ENCODE results near the gene SIGLEC14.
"Not testable (repeated sequence)": the region's sequence is repeated elsewhere in the genome, so short reads cannot be mapped to it uniquely, and the experiment has no call there.

SIGLEC14 gene

DNA sequence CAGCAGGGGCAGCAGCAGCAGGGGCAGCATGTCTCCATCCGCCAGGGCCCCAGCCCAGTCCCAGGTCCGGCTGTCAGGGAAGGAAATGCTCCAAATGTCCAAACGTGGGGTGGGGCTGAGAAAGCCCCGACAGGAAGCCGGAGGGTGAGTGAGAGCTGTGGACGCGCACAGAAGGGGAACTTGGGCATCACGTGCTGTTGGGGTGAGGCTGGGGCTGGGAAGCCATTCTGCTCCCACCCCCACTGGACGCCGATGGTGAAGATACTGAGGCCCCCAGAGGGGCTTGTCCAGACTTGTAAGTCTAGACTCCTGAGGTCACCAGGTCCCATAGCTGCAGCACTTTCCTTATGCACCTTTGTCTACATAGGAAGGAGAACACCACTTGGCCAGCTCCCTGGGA, at the start of gene SIGLEC14:
TSS of gene SIGLEC14 (minus strand) at position 96 of the 400 bp plus-strand sequence. CDS start at position 30, 66 bp downstream.
- DNase-seq (ENCODE audit: extremely low spot score): peak; percentile 29
- CTCF ChIA-PET: interaction anchor here (0.6 to 3.2 kb wide), 5 partner anchors 9 to 173 kb away, joined by 3 to 27 read pairs (median 9); no protein-coding TSS in a partner anchor
- POLR2A ChIA-PET: not testable (repeated sequence)

DNA sequence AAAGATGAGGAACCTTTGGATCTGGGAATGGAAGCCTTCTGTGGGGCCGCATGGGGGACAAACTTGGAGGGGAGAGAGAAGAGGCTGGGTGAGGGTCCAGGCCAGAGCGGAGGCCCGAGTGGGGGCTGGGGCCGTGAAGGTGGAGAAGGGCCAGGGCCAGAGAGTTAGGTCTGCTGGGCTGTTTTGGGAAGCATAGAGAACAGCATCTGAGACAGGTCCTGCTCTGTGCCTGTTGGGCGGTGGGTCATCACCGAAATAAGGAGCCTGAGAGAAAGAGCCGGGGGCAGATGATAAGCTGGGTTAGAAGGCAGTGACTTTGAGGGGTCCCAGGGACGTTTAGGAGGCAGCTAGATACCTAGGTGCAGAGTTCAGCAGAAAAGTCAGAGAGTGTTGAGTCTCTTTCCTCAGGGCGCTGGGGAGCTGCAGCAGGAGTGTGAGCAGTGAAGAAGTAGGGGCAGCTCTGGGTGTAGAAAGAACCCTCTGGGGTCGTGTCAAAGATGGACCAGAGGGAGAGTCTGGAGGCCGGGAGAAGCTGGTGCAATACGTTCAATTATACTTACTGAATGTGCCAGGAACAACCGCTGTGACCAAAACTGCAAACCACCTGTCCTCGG, 49.2 kb upstream of the SIGLEC14 start:
- DNase-seq (ENCODE audit: extremely low spot score): peak; percentile 3
- ChIA-PET CTCF (interaction anchor here (0.9 kb wide), 2 partner anchors 81 to 223 kb away, joined by 3 read pairs; no protein-coding TSS in a partner anchor), POLR2A (no interaction called here)
- TF ChIP-seq CTCF (IDR thresholded peaks at IDR 0.05; ENCODE audit: control extremely low read depth, extremely low read depth, low read depth, missing control alignments): no peak

DNA sequence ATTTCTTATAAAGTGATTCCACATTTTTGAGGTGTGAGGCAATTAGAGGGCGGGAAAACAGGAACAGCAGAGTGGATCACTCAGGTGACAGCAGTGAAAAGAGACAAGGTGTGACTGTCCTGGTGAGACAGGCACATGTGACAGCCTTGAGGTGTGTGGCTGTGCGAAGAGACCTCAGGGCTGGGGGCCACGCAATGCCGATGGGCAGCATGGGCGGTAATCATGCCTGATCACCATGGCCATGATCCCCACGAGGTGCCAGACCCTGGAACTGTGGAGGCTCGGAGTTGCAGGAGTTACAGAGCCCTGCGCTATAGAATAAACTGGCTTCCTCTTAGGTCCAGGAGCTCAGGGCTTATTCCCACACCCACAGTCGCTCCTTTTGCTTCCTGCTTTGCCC, 48.5 kb upstream of the SIGLEC14 start:
- no peak for TF ChIP-seq CTCF (IDR thresholded peaks at IDR 0.05; ENCODE audit: control extremely low read depth, extremely low read depth, low read depth, missing control alignments)
- POLR2A ChIA-PET: no interaction called here
- CTCF ChIA-PET: interaction anchor here (0.9 to 1.1 kb wide), 2 partner anchors 9 to 222 kb away, joined by 3 to 5 read pairs; no protein-coding TSS in a partner anchor
- DNase-seq (ENCODE audit: extremely low spot score): peak; percentile 5

DNA sequence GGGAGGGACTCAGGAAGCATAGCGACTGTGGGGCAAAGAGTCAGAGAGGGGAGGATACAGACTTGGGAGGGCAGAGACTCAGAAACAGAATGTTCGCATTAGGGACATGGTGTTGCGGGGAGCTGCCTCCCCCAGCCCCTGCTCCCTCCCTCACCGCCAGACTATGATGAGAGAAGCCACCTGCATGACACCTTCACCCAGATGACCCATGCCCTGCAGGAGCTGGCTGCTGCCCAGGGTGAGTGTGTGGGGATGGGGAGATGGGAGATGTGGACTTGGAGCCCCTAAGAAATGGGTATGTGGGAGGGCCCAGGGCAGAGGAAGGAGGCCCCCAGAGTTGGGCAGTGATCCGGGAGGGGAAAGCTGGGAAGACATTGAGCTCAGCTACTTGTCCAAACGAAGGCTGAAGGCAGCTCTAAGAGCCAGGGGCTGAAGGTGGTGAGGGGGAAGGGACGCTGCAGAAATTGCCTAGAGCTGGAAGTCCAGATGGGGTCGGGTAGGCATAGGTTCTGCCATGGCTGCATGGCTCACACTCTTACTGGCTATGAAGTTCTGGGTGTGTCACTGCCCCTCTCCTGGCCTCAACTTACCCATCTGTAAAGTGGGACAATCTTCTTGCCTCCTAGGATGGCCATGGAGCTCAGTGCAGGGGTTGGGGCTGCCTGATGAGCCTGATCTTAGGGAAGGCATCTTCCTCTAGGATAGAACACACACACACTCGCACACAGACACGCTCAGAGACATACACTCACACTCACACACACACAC, 47.9 kb upstream of the SIGLEC14 start:
- ChIA-PET POLR2A (no interaction called here), CTCF (interaction anchor here (1.1 kb wide), 1 partner anchor 9 kb away, joined by 5 read pairs; no protein-coding TSS in a partner anchor)
- TF ChIP-seq CTCF (IDR thresholded peaks at IDR 0.05; ENCODE audit: control extremely low read depth, extremely low read depth, low read depth, missing control alignments): no peak
- peak; percentile 8 for DNase-seq (ENCODE audit: extremely low spot score)

- DNase-seq (ENCODE audit: extremely low spot score): peak; percentile 7
- ChIA-PET POLR2A (no interaction called here), CTCF (no interaction called here)
- no peak for TF ChIP-seq CTCF (IDR thresholded peaks at IDR 0.05; ENCODE audit: control extremely low read depth, extremely low read depth, low read depth, missing control alignments)
Measured at GRCh38 chr19:51693819-51694218, 47.2 kb upstream of the SIGLEC14 start.

GRCh38 chr19:51693260-51693659, 46.6 kb upstream of the SIGLEC14 start, which contains the start of gene SPACA6:
SPACA6 (plus strand) TSS chr19:51693330; CDS start chr19:51693527, 197 bp downstream.
- CTCF ChIA-PET: no interaction called here
- POLR2A ChIA-PET: no interaction called here
- no peak for TF ChIP-seq CTCF (IDR thresholded peaks at IDR 0.05; ENCODE audit: control extremely low read depth, extremely low read depth, low read depth, missing control alignments)
- no peak for DNase-seq (ENCODE audit: extremely low spot score)

DNA sequence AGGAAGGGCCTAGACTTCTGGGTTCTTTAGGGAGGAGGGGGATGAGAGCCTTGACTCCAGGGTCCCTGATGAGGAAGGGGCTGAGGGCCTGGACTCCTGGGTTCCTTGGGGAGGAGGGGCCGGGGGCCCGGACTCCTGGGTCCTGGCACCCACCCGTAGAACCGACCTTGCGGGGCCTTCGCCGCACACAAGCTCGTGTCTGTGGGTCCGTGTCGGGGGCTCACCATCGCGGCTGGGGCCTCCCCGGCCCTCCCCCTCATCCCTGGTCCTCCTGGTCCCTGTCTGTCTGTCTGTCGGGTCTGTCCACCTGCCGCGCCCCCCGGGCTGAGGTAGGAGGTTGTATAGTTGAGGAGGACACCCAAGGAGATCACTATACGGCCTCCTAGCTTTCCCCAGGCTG, 45.8 kb upstream of the SIGLEC14 start:
- DNase-seq (ENCODE audit: extremely low spot score): no peak
- POLR2A ChIA-PET: no interaction called here
- no peak for TF ChIP-seq CTCF (IDR thresholded peaks at IDR 0.05; ENCODE audit: control extremely low read depth, extremely low read depth, low read depth, missing control alignments)
- CTCF ChIA-PET: no interaction called here
